Ovary (tissue), 9 donors: ENCODE results near the gene C11orf68. TPM values are rescaled to one million over a fixed set of nuclear protein-coding genes. Genes with fewer than 3 reads are reported as not detected.

Source experiments
- DNase-seq, 5 donors: peaks; one replicate each; pipeline ENCODE4 v3.0.0-alpha.2; 2019 to 2020
- H3K27ac ChIP-seq, 2 donors: fragments of 200-600 bp; one replicate each; pipeline versions ENCODE4 v1.5.1 to v1.8.0; 2019 to 2022
- H3K27me3 ChIP-seq: fragments of 200-600 bp; one replicate; pipeline ENCODE4 v1.8.0; 2022
- H3K36me3 ChIP-seq: fragments of 200-600 bp; sonication (generic); one replicate; pipeline ENCODE4 v1.5.1; 2019
- H3K4me1 ChIP-seq: one replicate; pipeline ENCODE4 v1.8.1; 2013; ENCODE audit warnings: mild to moderate bottlenecking, moderate library complexity; ENCODE audit not compliant: insufficient read depth
- H3K4me3 ChIP-seq: fragments of 200-600 bp; sonication (generic); one replicate; pipeline ENCODE4 v1.5.1; 2017
- H3K9me3 ChIP-seq, 2 donors: fragments of 200-600 bp in 1 of 2; sonication (generic) in 1 of 2; one replicate each; pipeline versions ENCODE4 v1.5.1 to v1.8.1; 2013 to 2019; ENCODE audit warnings: mild to moderate bottlenecking in 1 of 2, moderate library complexity in 1 of 2
- EP300 ChIP-seq: sonication (generic); formaldehyde crosslinking; IDR thresholded peaks from one replicate; pipeline ENCODE4 v1.6.1; 2017; ENCODE audit warnings: antibody characterized with exemption
- POLR2A ChIP-seq: fragments of 450-650 bp; IDR thresholded peaks from one replicate; pipeline ENCODE4 v1.6.1; 2017; ENCODE audit warnings: antibody characterized with exemption, mild to moderate bottlenecking, moderate library complexity
- WGBS, 3 donors: extraction: QIAGEN DNeasy Blood & Tissue Kit in 1 of 3; methylation state at CpG; one replicate each; pipeline versions ENCODE4 v1.1.5 to v1.1.7; 2013 to 2017; 5-methylcytosine and 5-hydroxymethylcytosine counted together
- intact Hi-C, 4 donors: fragments of 100-400 bp; cut with DNase I; formaldehyde crosslinking; loops; one replicate each; pipeline versions ENCODE4 v1.11.0 to v1.15.1; 2022 to 2023
- polyA plus RNA-seq, 2 donors: library from polyadenylated mRNA; stranded (reverse); fragments of 200-250 nt in 1 of 2; fragments of 350-450 nt in 1 of 2; fragmentation: Illumina TruSeq in 1 of 2; extraction: RNeasy Lipid Tissue Mini Kit (QIAGEN cat#74804) in 1 of 2; gene quantifications; one replicate each; pipeline ENCODE4 v1.2.3, GENCODE V29; 2013 to 2014
- total RNA-seq, 7 donors: library from RNA; depleted of rRNA in 2 of 7; stranded (reverse); fragments of >200 nt in 2 of 7; fragmentation: NEBNext Ultra II Directional in 3 of 7; extraction: Animal tissue kit (Norgen Biotek cat#: 25700) in 3 of 7; gene quantifications; one replicate each; pipeline versions ENCODE4 v1.1.0 to v1.2.4, GENCODE V29; 2016 to 2023
- TF ChIP-seq, protein P1 (sequence below), 3 donors: fragments of 450-650 bp in 2 of 3; fragments of 200-600 bp in 1 of 3; IDR thresholded peaks; one replicate each; pipeline versions ENCODE4 v1.5.1 to v1.8.0; 2016 to 2022; ENCODE audit warnings: antibody characterized with exemption in 3 of 3, mild to moderate bottlenecking in 1 of 3
- donor health status: DM: no; HTN: no; CAD: no; lungs with moderate emphysema.
- donor health status: DM: no; HTN: no; CAD: no.
- donor health status: Bipolar disorder and iron deficiency.
- donor health status: DM: yes; HTN: yes; CAD: no.
- donor health status: DM: no; HTN: no; CAD: no.
- donor health status: DM: yes; HTN: yes; CAD: no.

Gene C11orf68
- total and polyA plus RNA-seq, 9 donors, result 13.7 to 70.5 (median 38.4) TPM

DNA sequence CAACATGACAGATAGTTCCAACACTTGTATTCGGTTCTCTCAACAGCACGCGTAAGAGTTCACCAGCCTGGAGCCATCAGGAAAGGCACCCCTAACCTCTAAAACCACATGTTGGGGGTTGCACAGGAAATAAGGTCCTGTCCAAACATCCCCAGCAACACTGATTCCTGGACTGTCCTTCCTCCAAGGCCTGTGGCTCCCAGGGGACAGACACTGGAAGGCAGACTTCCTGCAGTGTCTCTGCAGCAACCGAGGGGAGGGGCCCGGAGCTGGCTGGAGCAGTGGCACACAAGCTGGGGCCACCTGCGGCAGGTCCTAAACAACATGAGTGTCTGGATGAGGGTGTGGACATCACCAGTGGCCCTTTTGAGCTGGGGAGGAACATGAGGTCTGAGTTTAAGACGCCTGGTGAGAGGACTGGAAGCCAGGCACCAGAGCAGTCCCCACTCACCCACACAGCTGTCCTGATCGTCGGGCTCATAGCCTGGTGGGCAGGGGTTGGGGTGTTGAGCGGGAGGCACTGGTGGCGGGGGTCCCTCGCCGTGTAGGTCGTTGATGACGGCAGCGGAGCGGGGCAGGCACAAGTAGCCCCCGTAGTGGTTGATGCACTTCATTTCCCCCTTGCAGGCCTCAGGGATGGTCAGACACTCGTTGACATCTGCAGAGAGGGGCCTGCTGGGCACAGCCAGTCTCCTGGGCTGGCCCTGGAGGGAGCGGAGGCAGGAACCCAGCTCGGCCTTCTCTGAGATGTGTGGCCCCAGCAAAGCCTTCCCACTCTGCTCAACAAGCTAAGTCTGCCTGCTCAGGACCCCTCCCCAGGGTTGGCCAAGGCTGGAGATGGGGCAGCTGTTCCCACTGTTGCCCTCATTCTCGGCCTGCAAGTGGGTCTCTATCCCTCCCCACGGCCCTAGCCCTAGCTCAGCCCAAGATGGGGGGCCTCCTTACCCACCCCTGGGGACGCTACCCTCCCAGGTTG is 47.9 kb downstream of the C11orf68 start:
- Histone ChIP-seq H3K4me3 (no peak overlapping the region), H3K4me1 (peaks cover 4% of the 10 kb centered on the region), H3K9me3 (no peaks in the 10 kb centered on the region), H3K27ac (peak overlapping the region; percentile 85 to 96), H3K27me3 (no peaks in the 10 kb centered on the region), H3K36me3 (no peaks in the 10 kb centered on the region)
- peak in 3 of 5 donors; percentile 29 to 38 (median 36) for DNase-seq
- TF ChIP-seq POLR2A (no peak), EP300 (no peak)
- TF ChIP-seq, protein P1, sequence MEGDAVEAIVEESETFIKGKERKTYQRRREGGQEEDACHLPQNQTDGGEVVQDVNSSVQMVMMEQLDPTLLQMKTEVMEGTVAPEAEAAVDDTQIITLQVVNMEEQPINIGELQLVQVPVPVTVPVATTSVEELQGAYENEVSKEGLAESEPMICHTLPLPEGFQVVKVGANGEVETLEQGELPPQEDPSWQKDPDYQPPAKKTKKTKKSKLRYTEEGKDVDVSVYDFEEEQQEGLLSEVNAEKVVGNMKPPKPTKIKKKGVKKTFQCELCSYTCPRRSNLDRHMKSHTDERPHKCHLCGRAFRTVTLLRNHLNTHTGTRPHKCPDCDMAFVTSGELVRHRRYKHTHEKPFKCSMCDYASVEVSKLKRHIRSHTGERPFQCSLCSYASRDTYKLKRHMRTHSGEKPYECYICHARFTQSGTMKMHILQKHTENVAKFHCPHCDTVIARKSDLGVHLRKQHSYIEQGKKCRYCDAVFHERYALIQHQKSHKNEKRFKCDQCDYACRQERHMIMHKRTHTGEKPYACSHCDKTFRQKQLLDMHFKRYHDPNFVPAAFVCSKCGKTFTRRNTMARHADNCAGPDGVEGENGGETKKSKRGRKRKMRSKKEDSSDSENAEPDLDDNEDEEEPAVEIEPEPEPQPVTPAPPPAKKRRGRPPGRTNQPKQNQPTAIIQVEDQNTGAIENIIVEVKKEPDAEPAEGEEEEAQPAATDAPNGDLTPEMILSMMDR (IDR thresholded peaks at IDR 0.05), result no peak
- 61 to 66% (median 61%) methylated on average over 22 to 24 of the region's 24 CpGs for WGBS, 3 donors
- intact Hi-C loops, result no loop called here

DNA sequence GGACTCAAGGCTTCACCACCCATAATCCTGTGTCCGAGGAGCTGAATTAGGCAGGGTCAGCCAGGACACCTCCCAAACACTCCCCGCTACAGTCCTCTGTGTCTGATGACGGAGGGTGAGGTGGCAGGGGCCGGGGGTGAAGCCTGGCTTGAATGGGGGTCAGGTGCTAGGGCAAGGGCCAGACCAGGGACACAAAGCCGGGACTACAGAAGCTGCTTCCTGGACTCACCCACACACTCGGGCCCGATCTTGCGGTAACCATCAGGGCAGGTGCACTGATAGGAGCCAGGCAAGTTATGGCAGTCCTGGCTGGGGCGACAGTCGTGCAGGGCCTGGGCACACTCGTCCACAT is 48.6 kb downstream of the C11orf68 start:
- WGBS, 3 donors, result 73 to 84% (median 76%) methylated on average over 11 of the region's 11 CpGs
- intact Hi-C loops, result no loop called here
- Histone ChIP-seq H3K4me1 (peaks cover 4% of the 10 kb centered on the region), H3K27ac (no peak overlapping the region), H3K9me3 (no peaks in the 10 kb centered on the region), H3K4me3 (no peak overlapping the region), H3K27me3 (no peaks in the 10 kb centered on the region), H3K36me3 (no peaks in the 10 kb centered on the region)
- TF ChIP-seq POLR2A, result no peak
- no peak for TF ChIP-seq EP300
- TF ChIP-seq, protein P1 (IDR thresholded peaks at IDR 0.05), result no peak
- DNase-seq, result peak in 2 of 5 donors; percentile 21 to 32

DNA sequence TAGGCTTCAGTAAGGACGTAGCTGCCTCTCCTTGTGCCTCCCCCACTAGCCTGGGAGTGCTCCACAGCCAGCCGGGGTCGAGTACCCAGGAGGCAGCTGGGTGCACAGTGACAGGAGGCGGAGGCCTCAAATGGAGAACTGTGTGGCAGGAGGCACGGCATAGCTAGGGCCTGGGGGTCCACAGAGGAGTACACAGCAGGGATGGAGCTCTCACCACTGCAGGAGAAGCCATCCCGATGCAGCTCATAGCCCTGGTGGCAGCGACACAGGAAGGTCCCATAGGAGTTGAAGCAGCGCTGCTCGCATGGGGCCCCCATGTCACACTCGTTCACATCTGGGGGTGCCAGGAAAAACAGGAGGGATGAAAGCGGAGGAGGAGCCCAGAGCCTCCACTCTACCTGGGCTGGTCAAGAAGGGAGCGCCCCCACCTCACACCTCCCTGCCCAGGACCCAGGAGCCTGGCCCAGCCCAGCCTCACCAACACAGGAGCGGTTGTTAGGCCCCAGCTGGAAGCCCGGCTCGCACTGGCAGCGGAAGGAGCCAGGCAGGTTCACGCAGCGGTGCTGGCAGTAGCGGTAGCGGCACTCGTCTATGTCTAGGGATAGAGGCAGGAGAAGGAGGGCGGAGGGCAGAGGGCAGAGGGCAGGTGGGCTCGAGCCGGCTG is 49.1 kb downstream of the C11orf68 start:
- no peaks in the 10 kb centered on the region for H3K9me3 ChIP-seq
- intact Hi-C loops, result no loop called here
- peak in 3 of 5 donors; percentile 21 to 44 (median 34) for DNase-seq
- H3K27ac ChIP-seq, result no peak overlapping the region
- 76 to 81% (median 79%) methylated on average over 21 to 24 of the region's 24 CpGs for WGBS, 3 donors
- H3K4me3 ChIP-seq, result no peak overlapping the region
- no peak for TF ChIP-seq EP300
- TF ChIP-seq, protein P1 (IDR thresholded peaks at IDR 0.05), result no peak
- TF ChIP-seq POLR2A, result no peak
- peaks cover 4% of the 10 kb centered on the region for H3K4me1 ChIP-seq
- no peaks in the 10 kb centered on the region for H3K27me3 ChIP-seq
- H3K36me3 ChIP-seq, result no peaks in the 10 kb centered on the region

DNA sequence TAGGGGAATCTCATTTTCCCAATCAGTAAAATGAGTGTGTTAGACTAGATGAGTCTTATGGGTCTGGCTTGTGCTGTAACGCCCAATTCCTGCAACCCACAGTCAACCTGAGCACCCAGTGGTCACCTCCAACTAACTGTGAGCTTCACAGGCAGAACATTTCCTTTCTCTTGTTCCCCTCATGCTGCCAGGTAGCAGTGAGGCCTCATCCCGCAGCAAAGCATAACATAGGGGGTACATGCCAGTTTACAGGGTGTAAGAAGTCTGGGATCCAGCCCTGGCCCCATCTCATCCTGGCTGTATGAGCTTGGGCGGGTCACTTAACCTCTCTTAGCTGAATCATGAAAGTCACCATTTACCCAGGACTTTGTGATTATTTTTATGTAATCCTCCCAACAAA is 50.0 kb downstream of the C11orf68 start:
- Histone ChIP-seq H3K4me3 (no peak overlapping the region), H3K36me3 (no peaks in the 10 kb centered on the region), H3K27me3 (no peaks in the 10 kb centered on the region), H3K4me1 (peaks cover 4% of the 10 kb centered on the region), H3K27ac (no peak overlapping the region), H3K9me3 (no peaks in the 10 kb centered on the region)
- no peak for DNase-seq
- 80 to 89% (median 87%) methylated on average over 3 of the region's 3 CpGs for WGBS, 3 donors
- intact Hi-C loops, result no loop called here
- TF ChIP-seq POLR2A, result no peak
- TF ChIP-seq, protein P1 (IDR thresholded peaks at IDR 0.05), result no peak
- no peak for TF ChIP-seq EP300
